Breast epithelium (tissue), 4 donors: ENCODE measurements around the gene COL6A6. TPM values are rescaled to one million over a fixed set of nuclear protein-coding genes. Genes with fewer than 3 reads are reported as not detected.

Source experiments
- DNase-seq, 2 donors: peaks; one replicate each; pipeline ENCODE4 v3.0.0-alpha.2; 2019; ENCODE audit warnings: low spot score in 2 of 2
- H3K27ac ChIP-seq, 2 donors: fragments of 200-600 bp; sonication (generic) in 1 of 2; one replicate each; pipeline ENCODE4 v1.5.1; 2016 to 2019; ENCODE audit warnings: mild to moderate bottlenecking in 1 of 2
- H3K27me3 ChIP-seq, 2 donors: fragments of 200-600 bp; sonication (generic) in 1 of 2; one replicate each; pipeline versions ENCODE4 v1.5.1 to v1.6.0; 2017 to 2019; ENCODE audit warnings: control low read depth in 1 of 2, mild to moderate bottlenecking in 1 of 2
- H3K36me3 ChIP-seq: fragments of 200-600 bp; one replicate; pipeline ENCODE4 v1.5.1; 2019
- H3K4me1 ChIP-seq, 2 donors: fragments of 200-600 bp; sonication (generic); one replicate each; pipeline ENCODE4 v1.5.1; 2016 to 2019; ENCODE audit warnings: control low read depth in 1 of 2
- H3K4me3 ChIP-seq, 3 donors: fragments of 200-600 bp; sonication (generic); 1 replicate in 2 of 3; 2 replicates in 1 of 3; pipeline ENCODE4 v1.5.1; 2016 to 2019; ENCODE audit warnings: mild to moderate bottlenecking in 3 of 3, moderate library complexity in 2 of 3
- H3K9me3 ChIP-seq, 2 donors: fragments of 200-600 bp; sonication (generic) in 1 of 2; one replicate each; pipeline ENCODE4 v1.5.1; 2016 to 2019; ENCODE audit warnings: control low read depth in 1 of 2
- CTCF ChIP-seq, 3 donors: fragments of 450-650 bp; IDR thresholded peaks; one replicate each; pipeline ENCODE4 v1.5.1; 2016 to 2017; ENCODE audit warnings: antibody characterized with exemption in 3 of 3, mild to moderate bottlenecking in 3 of 3, moderate library complexity in 3 of 3
- POLR2A ChIP-seq: fragments of 450-650 bp; IDR thresholded peaks from one replicate; pipeline ENCODE4 v1.6.1; 2016; ENCODE audit warnings: antibody characterized with exemption, mild to moderate bottlenecking, moderate library complexity
- POLR2AphosphoS5 ChIP-seq, 3 donors: sonication (generic); formaldehyde crosslinking; IDR thresholded peaks; one replicate each; pipeline ENCODE4 v1.6.1; 2017; ENCODE audit warnings: antibody characterized with exemption in 3 of 3
- intact Hi-C: fragments of 100-400 bp; cut with DNase I; formaldehyde crosslinking; loops from one replicate; pipeline ENCODE4 v1.15.1; 2023; ENCODE audit warnings: low total_unique reads
- total RNA-seq, 3 donors: library from RNA; depleted of rRNA; stranded (reverse); fragments of >200 nt; gene quantifications; one replicate each; pipeline ENCODE4 v1.1.0, GENCODE V29; 2016

The COL6A6 gene
- total RNA-seq, 3 donors from 2014 or later: 0.32 to 1.6 (median 0.98) TPM

DNA sequence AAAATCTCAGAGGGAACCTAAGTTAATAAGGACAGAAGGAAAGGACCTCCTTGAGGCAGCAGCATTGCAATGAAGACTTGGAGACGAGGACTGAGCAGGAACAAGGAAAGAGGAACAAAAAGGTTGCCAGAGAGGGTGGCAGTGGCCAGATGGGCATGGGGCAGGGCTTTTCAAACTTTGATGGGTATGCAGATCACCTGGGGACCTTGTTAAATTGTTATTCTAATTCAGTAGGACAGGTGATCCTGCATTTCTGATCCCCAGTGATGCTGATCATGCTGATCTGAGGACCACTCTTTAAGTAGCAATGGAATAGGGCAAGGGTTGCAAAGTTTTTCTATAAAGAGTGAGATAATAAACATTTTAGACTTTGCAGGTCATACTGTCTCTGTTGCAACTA, 11.1 kb downstream of the COL6A6 start:
- Histone ChIP-seq H3K36me3 (no peaks in the 10 kb centered on the region), H3K27ac (no peak overlapping the region), H3K27me3 (no peaks in the 10 kb centered on the region), H3K4me1 (no peaks in the 10 kb centered on the region), H3K9me3 (no peaks in the 10 kb centered on the region), H3K4me3 (no peak overlapping the region)
- TF ChIP-seq POLR2A (no peak), POLR2AphosphoS5 (IDR thresholded peaks at IDR 0.05) (no peak), CTCF (IDR thresholded peaks at IDR 0.05) (no peak)
- intact Hi-C loops: no loop called here
- DNase-seq: no peak

- no peak overlapping the region for H3K4me3 ChIP-seq
- H3K4me1 ChIP-seq: no peaks in the 10 kb centered on the region
- DNase-seq: no peak
- H3K9me3 ChIP-seq: no peaks in the 10 kb centered on the region
- intact Hi-C loops: no loop called here
- no peak overlapping the region for H3K27ac ChIP-seq
- no peaks in the 10 kb centered on the region for H3K36me3 ChIP-seq
- TF ChIP-seq POLR2AphosphoS5 (IDR thresholded peaks at IDR 0.05) (no peak), POLR2A (no peak), CTCF (IDR thresholded peaks at IDR 0.05) (no peak)
- no peaks in the 10 kb centered on the region for H3K27me3 ChIP-seq
These were observed 12.7 kb downstream of the COL6A6 start for GRCh38 chr3:130529486-130530215.

DNA sequence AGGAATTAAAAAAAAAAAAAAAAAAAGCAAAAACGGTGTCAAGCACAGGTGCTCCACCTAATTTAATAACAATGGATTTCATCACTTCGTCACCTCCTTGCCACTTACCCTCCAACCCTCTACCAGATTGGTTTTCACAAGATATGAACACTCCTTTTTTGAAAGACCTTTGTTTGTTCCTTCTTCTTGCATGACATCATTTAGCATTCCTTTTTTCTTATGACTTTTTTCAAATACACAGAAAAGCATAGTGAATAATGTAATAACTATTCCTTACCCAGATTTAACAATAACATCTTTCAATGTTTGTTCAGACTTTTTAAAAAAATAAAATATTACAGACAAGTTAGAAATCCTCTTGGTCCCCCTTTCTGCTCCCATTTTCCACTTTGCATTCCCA, 16.3 kb downstream of the COL6A6 start:
- Histone ChIP-seq H3K4me1 (no peaks in the 10 kb centered on the region), H3K4me3 (no peak overlapping the region), H3K36me3 (no peaks in the 10 kb centered on the region), H3K27ac (no peak overlapping the region), H3K27me3 (no peaks in the 10 kb centered on the region), H3K9me3 (no peaks in the 10 kb centered on the region)
- no peak for DNase-seq
- TF ChIP-seq POLR2AphosphoS5 (IDR thresholded peaks at IDR 0.05) (no peak), POLR2A (no peak), CTCF (IDR thresholded peaks at IDR 0.05) (no peak)
- intact Hi-C loops: no loop called here

DNA sequence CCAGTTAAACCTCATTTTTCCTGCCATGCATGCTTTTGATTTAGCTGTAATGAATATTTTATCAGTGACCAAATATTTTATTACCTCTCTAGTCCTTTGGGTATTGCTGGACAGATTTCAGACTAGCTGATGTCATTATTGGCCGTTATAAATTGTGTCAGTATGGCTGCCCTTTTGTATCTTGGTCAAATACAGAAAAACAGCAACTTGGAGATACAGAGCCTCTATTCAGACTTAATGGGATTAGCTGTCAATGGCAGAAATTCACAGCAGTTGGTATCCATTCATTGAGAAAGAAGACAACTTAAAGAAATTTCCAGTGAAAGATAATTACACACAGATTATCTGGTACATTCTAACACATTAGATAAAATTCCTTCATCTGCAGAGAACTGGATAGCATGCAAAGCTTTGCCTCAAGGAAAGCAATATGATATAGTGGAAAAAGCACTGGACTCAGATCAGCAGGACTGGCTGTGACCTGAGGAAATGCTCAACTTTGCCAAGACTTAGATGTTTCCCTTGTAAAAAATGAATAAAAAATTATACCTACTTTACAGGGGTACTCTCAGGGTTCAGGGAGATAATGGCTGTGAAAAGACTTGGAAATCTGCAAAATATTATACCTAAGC, 20.8 kb downstream of the COL6A6 start:
- Histone ChIP-seq H3K27me3 (no peaks in the 10 kb centered on the region), H3K36me3 (no peaks in the 10 kb centered on the region), H3K4me3 (no peak overlapping the region), H3K27ac (no peak overlapping the region), H3K4me1 (no peaks in the 10 kb centered on the region), H3K9me3 (no peaks in the 10 kb centered on the region)
- TF ChIP-seq POLR2AphosphoS5 (IDR thresholded peaks at IDR 0.05) (no peak), CTCF (IDR thresholded peaks at IDR 0.05) (no peak), POLR2A (no peak)
- intact Hi-C loops: no loop called here
- DNase-seq: no peak

- no peaks in the 10 kb centered on the region for H3K4me1 ChIP-seq
- TF ChIP-seq POLR2AphosphoS5 (IDR thresholded peaks at IDR 0.05) (no peak), POLR2A (no peak), CTCF (IDR thresholded peaks at IDR 0.05) (peak in 2 of 3 donors; percentile 46 to 47)
- H3K36me3 ChIP-seq: no peaks in the 10 kb centered on the region
- no peak for DNase-seq
- H3K9me3 ChIP-seq: no peaks in the 10 kb centered on the region
- no peak overlapping the region for H3K27ac ChIP-seq
- no peaks in the 10 kb centered on the region for H3K27me3 ChIP-seq
- intact Hi-C loops: no loop called here
- no peak overlapping the region for H3K4me3 ChIP-seq
These were observed 22.0 kb downstream of the COL6A6 start for GRCh38 chr3:130539005-130539404.
